HG02970 (cell line): Measurements from ENCODE around the gene BRD7.

ENCODE experiments used
- ATAC-seq: cut with Tn5 transposase; IDR thresholded peaks from one replicate; pipeline ENCODE4 v1.9.1; 2021; ENCODE audit warnings: mild to moderate bottlenecking, moderate library complexity, moderate number of reproducible peaks; ENCODE audit not compliant: unreplicated experiment, low FRiP score

The BRD7 gene

DNA sequence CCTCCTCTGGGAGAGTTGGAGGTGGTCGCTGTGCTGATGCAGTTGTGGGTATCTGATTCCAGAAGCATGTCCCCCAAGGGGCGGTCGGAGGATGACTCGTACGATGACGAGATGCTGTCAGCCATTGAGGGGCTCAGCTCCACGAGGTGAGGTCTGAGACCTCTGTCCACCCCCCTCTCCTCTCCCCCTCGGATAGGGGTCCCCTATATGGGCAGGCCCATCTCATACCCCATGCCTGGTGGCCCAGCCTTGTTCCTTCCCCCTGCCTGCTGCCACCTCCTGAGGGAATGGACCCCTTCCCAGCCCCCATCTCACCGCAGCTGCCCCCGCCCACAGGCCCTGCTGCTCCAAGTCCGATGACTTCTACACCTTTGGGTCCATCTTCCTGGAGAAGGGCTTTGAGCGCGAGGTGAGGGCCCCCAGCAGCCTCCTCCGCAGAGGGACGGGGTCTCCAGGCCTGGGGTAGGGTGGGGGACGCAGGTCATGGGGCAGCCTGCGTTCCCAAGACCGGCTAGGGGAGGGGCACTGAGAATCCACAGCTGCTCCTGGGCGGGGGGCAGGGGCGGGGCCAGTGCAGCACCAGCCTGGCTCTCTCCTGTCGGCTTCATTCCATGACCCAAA, 63.2 kb downstream of the BRD7 start:
- ATAC-seq = no peak

DNA sequence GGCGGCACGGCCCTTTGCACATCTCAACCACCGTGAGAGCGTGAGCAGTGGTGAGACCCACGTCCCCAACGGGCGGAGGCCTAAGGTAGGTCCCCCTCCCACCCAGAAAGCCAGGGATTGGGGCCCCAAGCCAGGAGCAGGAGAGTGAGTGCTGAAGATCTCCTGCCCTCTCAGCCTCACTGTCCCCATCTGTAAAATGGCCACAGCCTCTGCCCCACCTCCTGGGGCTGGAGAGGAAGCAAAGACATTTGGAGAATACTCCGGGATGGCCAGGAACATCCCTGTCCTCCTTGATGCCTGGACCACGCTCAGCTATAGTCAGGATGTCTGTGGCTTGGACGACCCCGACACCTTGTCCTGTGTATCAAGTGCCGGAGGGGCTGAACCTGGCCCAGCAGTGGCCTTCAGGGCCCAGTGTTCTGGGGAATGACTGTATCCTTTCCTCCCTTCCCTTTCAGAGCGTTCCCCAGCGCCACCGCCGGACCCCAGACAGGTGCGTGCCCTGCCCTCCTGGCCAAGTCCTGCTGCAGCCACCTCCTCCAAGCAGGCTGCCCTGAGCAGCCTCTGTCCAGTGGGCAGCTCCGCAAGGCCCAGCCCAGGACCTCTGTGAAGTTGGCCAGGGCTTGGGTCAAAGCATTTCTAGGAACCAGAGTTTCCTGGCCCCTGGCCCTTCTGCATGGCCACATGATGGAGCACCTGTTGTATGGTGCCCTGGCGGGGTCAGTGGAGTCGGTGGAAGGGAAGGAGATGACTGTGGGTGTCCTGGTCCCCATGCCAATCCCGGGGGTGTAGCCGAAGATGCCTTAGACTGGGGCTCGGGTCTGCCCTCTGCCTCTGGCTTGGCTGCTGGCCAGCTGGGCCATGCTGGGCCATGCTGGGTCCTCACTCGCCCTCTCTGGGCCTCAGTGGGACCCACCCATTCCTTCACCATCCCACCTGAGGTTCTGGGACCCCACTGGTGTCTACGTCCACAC, 64.0 kb downstream of the BRD7 start:
- ATAC-seq = no peak

DNA sequence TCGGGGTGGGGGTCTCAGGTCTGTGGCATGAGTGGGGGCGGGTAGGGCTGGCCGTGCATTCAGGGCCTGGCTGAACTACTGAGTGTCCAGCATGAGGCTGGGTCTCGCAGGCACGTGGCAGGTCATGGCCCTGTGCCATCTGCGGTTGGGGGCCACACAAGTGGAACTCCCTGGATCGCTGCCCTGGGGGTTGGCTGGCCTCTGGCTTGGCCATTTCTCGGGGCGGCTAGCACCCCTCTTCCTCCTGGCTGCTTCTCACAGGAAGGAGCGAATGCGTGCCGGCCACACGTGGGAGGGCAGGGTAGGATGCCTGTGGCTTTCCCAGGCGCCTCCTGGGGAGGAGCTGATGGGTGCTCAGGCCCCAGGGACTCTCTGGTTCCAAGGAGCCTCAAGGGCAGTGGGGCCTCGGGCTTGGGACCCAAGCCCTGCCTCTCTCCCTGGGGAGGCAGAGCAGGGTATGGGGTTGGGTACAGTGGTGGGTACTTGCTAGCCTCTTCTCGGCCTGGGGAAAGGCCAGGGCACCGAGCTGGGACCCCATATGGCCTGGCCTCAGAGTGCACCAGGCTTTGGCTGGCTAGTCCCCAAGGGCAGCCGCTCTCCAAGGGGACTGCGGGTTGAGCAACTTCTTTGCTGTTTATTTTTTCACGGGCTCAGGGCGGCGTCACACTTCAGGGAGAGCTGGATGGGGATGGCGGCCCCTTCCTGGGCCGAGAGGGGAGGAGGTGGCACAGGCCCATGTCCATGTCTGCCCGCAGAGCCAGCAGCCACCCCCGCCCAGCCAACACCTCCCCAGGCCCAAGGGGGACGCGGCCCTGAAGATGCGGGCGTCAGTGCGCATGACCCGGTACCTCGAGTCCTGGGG, 65.0 kb downstream of the BRD7 start:
- no peak for ATAC-seq

DNA sequence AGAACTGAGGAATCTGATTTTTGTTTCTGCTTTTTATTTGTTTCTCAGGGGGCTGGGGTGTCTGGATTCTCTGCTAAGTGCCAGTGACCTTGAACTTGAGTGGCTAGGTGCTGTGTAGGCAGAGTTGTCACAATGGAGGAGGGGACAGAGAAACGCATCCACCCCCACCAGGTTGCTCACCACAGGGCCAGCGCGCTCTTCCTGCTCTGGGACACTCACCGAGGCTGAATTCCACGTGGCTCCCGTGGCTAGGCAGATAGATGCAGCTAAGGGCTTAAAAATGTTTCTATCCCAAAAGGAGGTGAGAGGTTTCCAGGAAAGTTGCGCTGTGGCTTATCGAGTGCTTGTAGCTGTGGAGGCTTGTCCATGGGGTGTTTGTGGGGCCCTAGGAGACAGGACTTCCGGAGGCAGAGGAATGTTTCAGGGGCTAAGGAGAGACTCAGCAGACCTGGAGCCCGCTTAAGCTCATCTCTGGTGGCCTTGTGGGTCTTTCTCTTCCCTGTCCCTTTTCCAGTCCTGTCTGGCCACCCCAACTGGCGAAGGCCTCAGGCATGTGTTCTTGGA, 65.7 kb downstream of the BRD7 start:
- no peak for ATAC-seq

DNA sequence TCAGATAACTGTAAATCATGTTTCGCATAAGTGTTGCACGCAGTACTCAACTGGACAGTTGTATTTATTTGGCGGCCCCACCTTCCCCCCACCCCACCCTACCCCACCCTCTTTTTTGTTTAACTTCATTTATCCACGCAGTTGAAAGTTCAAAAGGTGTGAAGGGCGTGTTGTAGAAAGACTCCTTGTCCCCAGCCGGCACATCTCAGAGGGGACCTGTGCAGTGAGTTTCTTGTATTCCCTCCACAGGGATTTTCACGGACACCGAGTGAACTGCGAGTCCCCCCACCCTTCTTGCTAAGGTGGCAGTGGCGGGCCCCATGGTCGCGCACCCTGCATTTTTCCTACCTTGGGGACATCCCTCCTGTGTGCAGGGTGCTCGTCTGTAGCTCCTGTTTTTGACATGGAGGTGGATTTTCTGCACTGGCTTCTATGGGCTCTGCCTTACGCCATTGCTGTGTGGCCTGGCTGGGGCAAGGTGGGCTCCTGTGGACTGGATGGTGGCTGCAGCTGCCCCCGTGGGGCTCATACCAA, 66.2 kb downstream of the BRD7 start:
- no peak for ATAC-seq

GRCh38 chr16:50301626-50302471, 66.9 kb downstream of the BRD7 start:
- ATAC-seq = no peak

DNA sequence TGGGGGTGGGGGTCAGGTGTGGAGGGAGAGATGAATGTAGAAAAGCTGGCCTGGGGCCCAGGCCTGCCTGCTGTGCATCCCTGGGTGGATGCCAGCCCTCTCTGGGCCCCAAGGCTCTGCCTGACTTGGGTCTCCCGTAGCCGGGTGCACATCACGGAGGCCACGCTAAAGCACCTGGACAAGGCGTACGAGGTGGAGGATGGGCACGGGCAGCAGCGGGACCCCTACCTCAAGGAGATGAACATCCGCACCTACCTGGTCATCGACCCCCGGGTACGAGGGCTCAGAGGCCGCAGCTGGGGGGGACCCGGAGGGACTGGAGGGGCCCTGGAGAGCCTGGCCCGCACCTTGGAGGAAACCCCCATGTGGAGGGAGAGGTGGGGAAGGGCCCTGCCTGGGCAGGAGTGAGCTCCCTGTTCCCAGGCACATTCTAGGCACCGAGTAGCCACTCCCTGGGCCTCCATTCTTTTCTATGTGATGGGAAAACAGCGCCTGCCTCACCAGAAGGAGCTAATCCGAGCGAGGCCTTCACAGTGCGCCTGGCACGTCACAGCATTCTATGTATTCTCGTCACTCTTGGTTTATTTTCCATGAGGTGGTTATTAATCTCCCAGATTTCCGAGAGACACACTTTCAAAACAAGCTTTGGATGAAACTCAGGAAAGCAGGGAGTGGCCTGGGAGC, 67.7 kb downstream of the BRD7 start:
- no peak for ATAC-seq

DNA sequence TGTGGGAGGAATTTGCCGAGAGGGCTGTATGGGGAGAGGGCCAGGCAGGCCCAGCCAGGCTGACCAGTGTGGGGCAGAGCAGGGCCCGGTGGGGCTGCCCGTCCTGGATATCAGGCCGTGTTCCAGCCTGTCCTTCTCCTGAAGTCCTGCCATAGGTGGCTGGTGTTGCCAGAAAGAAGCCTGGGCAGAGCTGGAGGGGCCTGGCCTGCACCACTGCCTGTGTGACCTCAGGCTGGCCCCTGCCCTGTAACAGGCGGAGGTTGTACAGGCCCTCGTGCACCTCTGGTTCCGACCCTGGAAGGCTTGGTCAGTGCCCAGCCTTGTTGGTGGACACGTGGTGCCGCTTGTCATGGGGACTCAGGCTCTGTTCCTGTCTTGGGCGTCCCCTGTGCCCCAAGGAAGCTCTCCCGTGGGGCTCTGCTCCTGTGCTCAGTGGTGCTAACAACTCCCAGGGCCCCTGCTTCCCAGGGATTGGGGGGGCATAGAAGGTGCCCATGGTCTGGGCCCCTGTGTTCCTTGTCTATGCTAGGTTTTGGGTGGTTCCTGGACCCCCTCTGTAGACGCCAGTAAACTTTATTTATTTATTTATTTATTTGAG, 69.2 kb downstream of the BRD7 start:
- no peak for ATAC-seq

DNA sequence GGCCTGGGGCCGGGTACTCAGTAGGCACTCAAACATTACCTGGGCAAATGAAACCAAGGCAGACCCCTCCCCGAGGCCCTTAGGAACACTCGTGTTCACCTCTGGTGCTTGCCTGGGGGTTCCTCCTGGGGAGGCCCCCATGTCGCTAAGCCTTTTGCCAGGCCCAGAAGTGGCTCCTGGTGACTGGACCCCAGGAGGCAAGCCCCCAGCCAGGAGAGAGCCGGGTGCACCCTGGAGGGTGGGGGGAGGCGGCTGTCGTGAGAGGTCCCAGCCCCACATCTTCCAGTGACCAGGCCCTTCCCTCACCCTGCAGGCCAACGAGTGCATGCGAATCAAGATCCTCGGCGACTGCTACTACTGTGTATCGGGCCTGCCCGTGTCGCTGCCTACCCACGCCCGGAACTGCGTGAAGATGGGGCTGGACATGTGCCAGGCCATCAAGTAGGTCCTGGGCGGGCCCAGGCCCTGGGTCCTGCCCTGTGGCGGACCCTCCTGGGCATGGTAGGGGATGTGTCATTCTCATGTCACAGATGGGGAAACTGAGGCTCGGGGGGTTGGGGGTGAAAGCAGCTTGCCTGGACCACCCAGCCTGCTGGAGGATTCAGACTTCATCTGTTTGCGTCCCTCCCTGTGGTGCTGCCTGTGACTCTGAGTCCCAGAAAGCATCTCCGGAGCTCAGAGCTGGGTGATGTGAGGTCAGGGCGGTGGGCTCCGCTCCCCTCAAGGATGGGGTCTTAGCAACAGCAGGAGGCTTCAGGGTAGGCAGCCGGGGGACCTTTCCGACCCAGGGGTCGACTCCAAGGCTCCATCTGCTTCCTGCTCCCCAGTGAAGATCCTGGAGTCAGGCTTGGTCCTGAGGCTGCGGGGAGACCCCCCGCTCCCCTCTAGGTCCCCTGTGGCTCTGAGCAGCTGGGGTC, 69.9 kb downstream of the BRD7 start:
- no peak for ATAC-seq

GRCh38 chr16:50298075-50298460, 70.7 kb downstream of the BRD7 start:
- no peak for ATAC-seq

GRCh38 chr16:50297301-50298074, 71.3 kb downstream of the BRD7 start:
- no peak for ATAC-seq

- ATAC-seq = no peak
These were observed 72.0 kb downstream of the BRD7 start for GRCh38 chr16:50296807-50297206.

GRCh38 chr16:50295541-50296132, 73.2 kb downstream of the BRD7 start:
- ATAC-seq = no peak

- no peak for ATAC-seq
These were observed 73.8 kb downstream of the BRD7 start for GRCh38 chr16:50294955-50295354.

DNA sequence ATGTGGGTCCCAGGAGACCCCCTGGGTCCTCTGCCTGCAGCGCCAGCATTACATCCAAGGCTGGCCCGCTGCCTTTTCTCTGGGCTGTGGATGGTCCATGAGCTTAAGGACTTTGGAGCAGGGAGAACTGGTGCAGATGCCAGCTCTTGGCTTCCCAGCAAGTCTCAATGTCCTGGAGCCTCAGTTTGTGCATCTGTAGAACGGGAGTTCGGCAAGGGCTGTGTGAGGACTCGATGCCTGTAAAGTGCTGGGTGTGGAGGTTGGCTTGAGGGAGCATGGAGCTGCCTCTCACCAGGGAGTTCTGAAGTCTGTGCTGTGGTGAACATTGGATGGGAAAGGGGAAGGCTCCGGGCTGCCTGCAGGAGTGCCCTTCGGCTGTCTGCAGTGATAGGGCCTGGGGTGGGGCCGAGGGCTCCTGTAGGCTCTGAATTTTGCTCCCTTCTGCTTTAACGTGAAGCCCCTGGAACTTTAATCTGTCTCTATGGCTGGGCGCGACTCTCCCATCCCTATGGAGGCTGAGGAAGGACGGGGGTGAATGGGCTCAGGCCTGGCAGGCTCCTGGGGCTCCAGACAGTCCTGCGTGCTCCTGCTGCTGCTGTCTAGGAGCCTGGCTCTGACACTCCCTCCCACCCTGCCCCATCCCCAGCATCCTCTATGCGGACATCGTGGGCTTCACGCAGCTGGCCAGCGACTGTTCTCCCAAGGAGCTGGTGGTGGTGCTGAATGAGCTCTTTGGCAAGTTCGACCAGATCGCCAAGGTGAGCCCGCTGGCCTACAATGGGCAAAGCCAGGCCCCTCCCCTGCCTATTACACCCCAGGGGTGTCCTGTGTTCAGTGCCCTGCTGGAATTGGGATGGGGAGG, 74.6 kb downstream of the BRD7 start:
- no peak for ATAC-seq
